NCI-H1048 (cell line): ENCODE data around the gene EDA.
"Not testable (repeated sequence)": the region's sequence is repeated elsewhere in the genome, so short reads cannot be mapped to it uniquely, and the experiment has no call there.

Experiments
- DNase-seq: peaks from one replicate; lab custom pipeline; 2025; lab: John Stamatoyannopoulos, UW

The EDA gene

GRCh38 chrX:69746051-69746450 is 130.1 kb downstream of the EDA start:
- DNase-seq, result no peak

GRCh38 chrX:69748055-69748454 is 132.1 kb downstream of the EDA start:
- no peak for DNase-seq

- no peak for DNase-seq
These were observed 144.2 kb downstream of the EDA start for GRCh38 chrX:69759921-69760625.

GRCh38 chrX:69761633-69762032 is 145.7 kb downstream of the EDA start:
- no peak for DNase-seq

- DNase-seq, result no peak
These were observed 146.4 kb downstream of the EDA start for GRCh38 chrX:69762340-69762739.

GRCh38 chrX:69793260-69793935 is 177.5 kb downstream of the EDA start:
- no peak for DNase-seq

- DNase-seq, result no peak
These were observed 179.8 kb downstream of the EDA start for GRCh38 chrX:69795702-69796101.

- no peak for DNase-seq
These were observed 191.5 kb downstream of the EDA start for GRCh38 chrX:69807400-69807799.

- no peak for DNase-seq
These were observed 192.5 kb downstream of the EDA start for GRCh38 chrX:69808375-69808774.

- no peak for DNase-seq
These were observed 197.8 kb downstream of the EDA start for GRCh38 chrX:69813677-69814076.

GRCh38 chrX:69815063-69815462 is 199.2 kb downstream of the EDA start:
- DNase-seq, result no peak

GRCh38 chrX:69815519-69815918 is 199.6 kb downstream of the EDA start:
- no peak for DNase-seq

GRCh38 chrX:69844636-69845035 is 228.7 kb downstream of the EDA start:
- DNase-seq, result no peak

GRCh38 chrX:69859999-69860398 is 244.1 kb downstream of the EDA start:
- not testable (repeated sequence) for DNase-seq

GRCh38 chrX:69876221-69876620 is 260.3 kb downstream of the EDA start:
- DNase-seq, result no peak

GRCh38 chrX:69884210-69884609 is 268.3 kb downstream of the EDA start:
- no peak for DNase-seq

GRCh38 chrX:69896046-69896445 is 280.1 kb downstream of the EDA start:
- DNase-seq, result no peak

GRCh38 chrX:69900491-69900890 is 284.6 kb downstream of the EDA start:
- DNase-seq, result no peak

- no peak for DNase-seq
These were observed 290.5 kb downstream of the EDA start for GRCh38 chrX:69906447-69906846.

- no peak for DNase-seq
These were observed 298.9 kb downstream of the EDA start for GRCh38 chrX:69914781-69915180.

GRCh38 chrX:69919749-69920148 is 303.8 kb downstream of the EDA start:
- DNase-seq, result no peak

- DNase-seq, result no peak
These were observed 316.4 kb downstream of the EDA start for GRCh38 chrX:69932323-69932722.

- no peak for DNase-seq
These were observed 332.4 kb downstream of the EDA start for GRCh38 chrX:69948276-69948797.

- no peak for DNase-seq
These were observed 335.8 kb downstream of the EDA start for GRCh38 chrX:69951753-69952152.
